RKO (cell line): ENCODE measurements around the gene PLCG2.
"Not testable (repeated sequence)": the region's sequence is repeated elsewhere in the genome, so short reads cannot be mapped to it uniquely, and the experiment has no call there.

ENCODE experiments used
- DNase-seq: peaks from one replicate; pipeline ENCODE4 v3.0.0-alpha.2; 2016; ENCODE audit warnings: low spot score

PLCG2 gene

GRCh38 chr16:81790277-81790676 lies 11.2 kb downstream of the PLCG2 start:
- no peak for DNase-seq

- no peak for DNase-seq
These were observed 11.8 kb downstream of the PLCG2 start for GRCh38 chr16:81790830-81791435.

GRCh38 chr16:81792828-81793227 lies 13.7 kb downstream of the PLCG2 start:
- no peak for DNase-seq

GRCh38 chr16:81795193-81795592 lies 16.1 kb downstream of the PLCG2 start:
- no peak for DNase-seq

- no peak for DNase-seq
These were observed 16.9 kb downstream of the PLCG2 start for GRCh38 chr16:81796035-81796434.

DNA sequence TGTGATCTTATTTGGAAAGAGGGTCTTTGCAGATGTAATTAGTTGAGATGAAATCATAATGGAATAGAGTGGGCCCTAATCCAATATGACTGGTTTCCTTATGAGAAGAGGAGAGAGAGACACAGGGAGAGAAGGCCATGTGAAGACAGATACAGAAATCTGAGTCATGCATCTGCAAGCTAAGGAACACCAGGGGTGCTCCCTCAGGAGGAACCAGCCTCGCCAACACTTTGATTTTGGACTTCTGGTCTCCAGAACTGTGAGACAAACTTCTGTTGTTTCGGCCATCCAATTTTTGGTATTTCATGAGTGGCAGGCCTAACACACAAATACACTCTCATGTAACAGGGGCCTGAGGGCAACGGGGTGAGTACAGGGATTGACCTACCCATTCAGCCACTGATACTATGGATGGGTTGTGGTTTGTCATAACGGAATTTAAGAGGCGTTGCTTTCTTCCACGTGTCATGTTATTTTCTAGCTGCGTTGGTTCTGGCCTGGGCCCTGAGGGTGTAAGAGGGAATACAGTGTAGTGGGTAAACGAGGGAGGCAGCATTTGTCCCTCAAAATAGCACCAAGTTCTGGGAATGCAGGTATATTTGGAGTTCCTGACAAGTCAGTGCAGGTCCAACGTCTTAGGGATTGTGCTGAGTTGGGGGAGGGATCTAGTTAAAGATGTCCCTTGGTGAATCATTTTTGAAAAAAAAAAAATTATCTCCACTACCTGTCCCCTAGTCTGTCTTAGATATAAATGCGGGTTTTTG lies 17.7 kb downstream of the PLCG2 start:
- no peak for DNase-seq

DNA sequence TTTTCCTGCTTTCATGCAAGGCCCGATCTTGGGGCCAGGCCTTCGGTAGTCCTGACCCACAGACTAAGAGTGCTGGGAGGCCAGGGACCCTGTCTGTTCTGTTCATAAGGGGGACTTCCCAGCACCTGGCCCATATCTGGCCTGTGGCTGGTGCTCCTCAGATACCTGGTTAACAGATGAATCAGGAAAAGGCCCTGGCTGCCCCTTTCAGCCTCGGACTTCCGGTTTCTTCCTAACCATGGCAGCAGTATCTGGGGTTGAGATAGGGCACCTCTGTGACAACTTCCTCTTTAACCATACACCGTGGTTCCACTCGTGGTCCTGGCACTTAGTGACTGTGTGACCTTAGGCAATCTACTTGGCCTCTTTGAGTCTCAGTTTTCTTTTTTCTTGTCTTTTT lies 18.4 kb downstream of the PLCG2 start:
- no peak for DNase-seq

GRCh38 chr16:81798311-81799137 lies 19.4 kb downstream of the PLCG2 start:
- no peak for DNase-seq

DNA sequence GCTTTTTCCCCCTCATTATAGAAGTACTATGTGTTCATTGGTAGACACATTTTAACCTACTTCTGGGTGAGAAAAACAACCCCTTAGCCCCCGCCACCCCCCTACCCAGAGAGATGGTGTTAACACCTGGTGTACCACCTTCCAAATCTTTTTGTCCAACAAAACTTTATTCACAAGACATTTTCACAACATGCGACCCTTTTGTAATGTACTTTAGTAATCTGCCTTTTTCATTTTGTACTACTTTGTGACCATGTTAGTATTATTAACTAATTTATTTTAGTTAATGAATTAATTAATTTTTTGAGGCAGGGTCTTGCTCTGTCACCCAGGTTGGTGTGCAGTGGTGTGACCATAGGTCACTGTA lies 20.0 kb downstream of the PLCG2 start:
- no peak for DNase-seq

- DNase-seq: not testable (repeated sequence)
These were observed 22.6 kb downstream of the PLCG2 start for GRCh38 chr16:81801724-81802123.

- DNase-seq: no peak
These were observed 24.2 kb downstream of the PLCG2 start for GRCh38 chr16:81803332-81803731.

DNA sequence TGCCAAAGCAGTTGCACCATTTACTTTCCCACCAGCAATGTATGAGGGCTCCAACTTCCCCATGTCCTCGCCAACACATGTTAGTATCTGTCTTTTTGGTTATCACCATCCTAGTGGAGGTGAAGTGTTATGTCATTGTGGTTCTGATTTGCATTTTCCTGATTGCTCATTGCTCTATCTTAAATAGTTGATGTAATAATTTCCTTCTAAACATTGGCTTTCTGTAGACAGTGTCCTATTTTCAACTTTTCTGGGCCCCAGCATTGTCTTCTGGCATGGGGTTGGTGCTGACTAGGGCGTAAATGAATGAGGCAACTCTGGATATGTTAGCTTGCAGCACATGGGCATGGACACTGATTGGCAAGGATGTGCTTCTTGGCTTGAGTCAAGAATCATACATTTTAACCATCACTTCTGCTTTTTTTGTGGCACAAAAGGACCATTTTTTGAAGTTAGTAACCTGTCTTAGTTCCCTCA lies 25.1 kb downstream of the PLCG2 start:
- DNase-seq: no peak

DNA sequence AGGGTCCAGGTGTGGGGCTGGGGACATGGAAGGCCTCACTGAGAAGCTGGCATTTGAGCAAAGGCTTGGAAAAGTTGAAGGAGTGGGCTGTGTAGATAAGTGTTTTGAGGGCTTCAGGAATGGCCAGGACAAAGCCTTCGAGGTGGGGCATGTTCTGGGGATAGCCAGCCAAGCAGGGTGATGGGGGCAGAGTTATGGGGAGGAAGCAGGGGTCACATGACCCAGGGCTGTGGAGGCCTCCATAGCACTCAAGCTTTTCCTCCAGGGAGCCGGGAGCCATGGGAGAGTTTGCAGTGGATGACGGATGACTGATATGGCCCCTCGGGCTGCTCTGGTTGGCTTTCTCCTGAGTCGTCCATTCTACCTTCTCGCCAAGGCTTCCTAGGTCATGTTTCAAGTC lies 27.6 kb downstream of the PLCG2 start:
- DNase-seq: no peak

DNA sequence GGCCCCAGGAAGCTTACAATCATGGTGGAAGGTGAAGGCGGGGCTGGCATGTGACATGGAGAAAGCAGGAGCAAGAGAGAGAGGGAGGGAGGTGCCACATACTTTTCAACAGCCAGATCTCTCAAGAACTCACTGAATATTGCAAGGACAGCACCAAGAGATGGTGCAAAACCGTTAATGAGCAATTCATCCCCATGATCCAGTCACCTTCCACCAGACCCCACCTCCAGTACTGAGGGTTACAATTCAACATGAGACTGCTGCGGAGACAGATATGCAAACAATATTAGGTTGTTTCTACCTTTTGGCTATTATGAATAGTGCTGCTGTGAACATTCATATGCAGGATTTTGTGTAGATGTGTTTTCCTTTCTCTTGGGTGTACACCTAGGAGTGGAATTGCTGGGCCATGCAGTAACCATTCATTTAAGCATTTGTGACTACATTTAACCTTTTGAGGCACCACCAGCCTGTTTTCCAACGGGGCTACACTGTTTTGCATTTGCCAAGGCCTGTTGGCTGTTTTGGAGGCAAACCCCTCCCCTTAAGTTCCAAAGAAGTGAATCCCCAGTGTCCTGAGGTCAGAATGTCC lies 28.8 kb downstream of the PLCG2 start:
- DNase-seq: no peak

DNA sequence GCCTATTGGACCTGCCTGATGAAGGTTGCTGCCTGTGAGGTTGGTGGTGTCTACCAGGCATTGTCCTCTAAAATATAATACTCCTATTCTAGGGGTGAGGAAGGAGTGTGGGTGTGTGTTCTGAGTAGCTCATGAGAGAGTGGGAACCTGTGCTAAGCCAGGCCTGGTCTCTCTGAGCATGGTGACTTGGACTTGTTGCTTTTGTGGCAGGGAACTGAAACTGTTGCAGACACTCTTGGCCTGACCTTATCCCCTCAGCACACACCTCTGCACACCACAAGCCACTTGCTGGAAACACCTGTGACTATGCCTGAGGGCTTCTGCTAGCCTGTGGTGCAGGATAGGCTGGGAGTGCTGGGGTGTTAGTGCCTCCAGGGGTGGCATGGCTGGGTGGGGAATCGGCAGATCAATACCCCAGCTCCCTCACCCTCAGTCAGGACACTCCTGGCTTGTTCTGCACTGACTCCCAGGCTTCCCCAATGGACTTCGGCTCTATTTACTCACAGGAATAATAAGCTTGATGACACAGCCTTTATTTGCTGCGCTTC lies 29.9 kb downstream of the PLCG2 start:
- DNase-seq: no peak

DNA sequence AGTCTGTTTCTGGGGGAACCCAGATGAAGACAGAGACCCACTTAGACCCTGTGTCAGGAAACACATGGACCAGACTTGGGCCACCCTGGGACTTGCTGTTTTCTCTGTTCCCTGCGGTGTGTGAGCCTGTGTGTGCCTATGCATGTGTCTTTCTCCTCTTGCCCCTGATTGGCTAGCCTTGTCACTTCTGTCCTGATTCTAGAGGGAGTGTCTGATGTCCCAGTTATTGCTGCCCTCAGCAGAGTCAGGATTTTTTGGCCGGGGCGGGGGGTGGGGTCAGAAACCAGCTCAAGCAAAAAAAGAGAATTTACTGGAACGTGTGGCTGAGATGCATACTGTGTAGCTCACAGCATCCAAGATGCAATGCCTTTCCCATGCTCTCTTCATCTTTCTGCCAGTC lies 30.5 kb downstream of the PLCG2 start:
- no peak for DNase-seq

- DNase-seq: no peak
These were observed 31.3 kb downstream of the PLCG2 start for GRCh38 chr16:81810361-81810760.

GRCh38 chr16:81810894-81811538 lies 31.9 kb downstream of the PLCG2 start:
- DNase-seq: no peak

DNA sequence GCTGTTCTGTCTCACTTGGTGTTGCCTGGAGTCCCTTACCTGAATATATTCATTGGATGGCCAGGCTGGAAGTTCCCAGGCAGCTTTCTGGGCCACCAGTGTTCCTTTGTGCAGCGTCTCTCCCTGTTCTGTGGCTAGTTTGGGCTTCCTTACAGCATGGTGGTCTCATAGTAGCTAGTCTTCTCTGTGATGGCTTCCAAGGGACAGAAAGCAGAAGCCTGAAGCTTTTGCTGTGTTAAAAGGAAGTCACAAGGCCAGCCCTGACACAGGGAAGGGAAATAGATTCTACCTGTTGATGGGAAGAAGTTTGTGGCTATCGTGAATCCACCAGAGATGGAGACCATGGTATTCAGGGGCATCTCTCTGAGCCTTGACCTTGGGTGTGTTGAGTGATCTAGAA lies 34.6 kb downstream of the PLCG2 start:
- DNase-seq: no peak

DNA sequence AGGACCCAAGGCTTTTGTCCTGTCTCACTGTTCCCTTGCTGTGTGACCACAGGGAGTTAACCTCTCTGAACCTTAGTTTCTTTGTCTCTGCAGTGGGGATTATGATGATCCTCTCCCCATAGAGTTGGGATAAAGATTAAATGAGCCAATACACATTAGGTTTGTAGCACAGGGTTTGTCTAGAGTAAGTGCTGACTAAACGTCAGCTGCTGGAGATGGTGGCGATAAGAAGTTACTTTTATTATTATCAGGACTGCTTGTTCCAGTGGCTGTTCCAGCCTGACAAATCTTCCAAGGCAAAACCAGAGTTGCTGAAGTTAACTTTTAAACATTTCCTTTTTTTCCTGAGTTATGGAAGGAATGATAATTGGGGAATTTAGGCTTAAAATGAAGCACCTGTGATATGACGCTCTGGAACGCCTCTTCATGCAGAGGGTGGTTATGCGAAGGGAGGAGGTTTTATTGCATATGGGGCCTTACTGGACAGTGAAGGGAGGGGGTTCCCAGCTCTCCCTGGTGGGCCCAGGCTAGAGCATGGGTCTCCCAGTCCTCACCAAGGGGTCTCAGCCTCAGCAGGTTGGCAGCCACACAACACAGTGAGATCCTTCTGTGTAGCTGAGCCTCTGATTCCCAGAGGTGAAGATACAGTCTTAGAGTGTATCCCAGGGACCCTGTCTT lies 35.8 kb downstream of the PLCG2 start:
- no peak for DNase-seq

- no peak for DNase-seq
These were observed 36.3 kb downstream of the PLCG2 start for GRCh38 chr16:81815429-81815766.
